ENCODE results near the gene RUBCN.
A peak's percentile ranks its signal among the peaks of the same experiment; 100 is the strongest.

RUBCN gene

GRCh38 chr3:197753263-197753662 is 16.6 kb upstream of the RUBCN start:
- no peak for TF ChIP-seq ZFX (IDR thresholded peaks at IDR 0.05; ENCODE audit: borderline replicate concordance)
- no peak for TF ChIP-seq CTCF (IDR thresholded peaks at IDR 0.05)

GRCh38 chr3:197752107-197752506 is 15.4 kb upstream of the RUBCN start:
- no peak for TF ChIP-seq CTCF (IDR thresholded peaks at IDR 0.05)
- no peak for TF ChIP-seq ZFX (IDR thresholded peaks at IDR 0.05; ENCODE audit: borderline replicate concordance)
- H3K27ac ChIP-seq: no peak overlapping the region; the same call in 1 of the 2 replicates

More at GRCh38 chr3:197753263-197753662, 16.6 kb upstream of the RUBCN start:
- no peak overlapping the region for H3K27ac ChIP-seq

GRCh38 chr3:197750858-197751737 is 14.4 kb upstream of the RUBCN start:
- TF ChIP-seq ZFX (IDR thresholded peaks at IDR 0.05; ENCODE audit: borderline replicate concordance): no peak
- no peak for TF ChIP-seq CTCF (IDR thresholded peaks at IDR 0.05)
- H3K27ac ChIP-seq: peak overlapping the region; percentile 87

GRCh38 chr3:197750396-197750831 is 13.7 kb upstream of the RUBCN start:
- H3K27ac ChIP-seq: peak overlapping the region; percentile 87

GRCh38 chr3:197749601-197750395 is 13.1 kb upstream of the RUBCN start, which contains the start of gene FYTTD1:
TSS of gene FYTTD1 (plus strand) at chr3:197749883. CDS start at chr3:197749972, 89 bp downstream.
- TF ChIP-seq ZFX (IDR thresholded peaks at IDR 0.05; ENCODE audit: borderline replicate concordance): no peak
- TF ChIP-seq CTCF (IDR thresholded peaks at IDR 0.05): peak; percentile 74
- peak within 1 kb of the TSS; percentile 87 for H3K27ac ChIP-seq

More at GRCh38 chr3:197750396-197750831, 13.7 kb upstream of the RUBCN start:
- TF ChIP-seq ZFX (IDR thresholded peaks at IDR 0.05; ENCODE audit: borderline replicate concordance) (no peak), CTCF (IDR thresholded peaks at IDR 0.05) (no peak)

- peak overlapping the region; percentile 87 for H3K27ac ChIP-seq
- no peak for TF ChIP-seq CTCF (IDR thresholded peaks at IDR 0.05)
- TF ChIP-seq ZFX (IDR thresholded peaks at IDR 0.05; ENCODE audit: borderline replicate concordance): no peak
Observed at GRCh38 chr3:197749315-197749600, 12.6 kb upstream of the RUBCN start.
